GM18499 (cell line): ENCODE results near the gene FILIP1.

Source experiments
- ATAC-seq: cut with Tn5 transposase; IDR thresholded peaks from one replicate; pipeline ENCODE4 v1.9.1; 2021; ENCODE audit warnings: moderate number of reproducible peaks; ENCODE audit not compliant: insufficient read depth, unreplicated experiment

FILIP1 gene

DNA sequence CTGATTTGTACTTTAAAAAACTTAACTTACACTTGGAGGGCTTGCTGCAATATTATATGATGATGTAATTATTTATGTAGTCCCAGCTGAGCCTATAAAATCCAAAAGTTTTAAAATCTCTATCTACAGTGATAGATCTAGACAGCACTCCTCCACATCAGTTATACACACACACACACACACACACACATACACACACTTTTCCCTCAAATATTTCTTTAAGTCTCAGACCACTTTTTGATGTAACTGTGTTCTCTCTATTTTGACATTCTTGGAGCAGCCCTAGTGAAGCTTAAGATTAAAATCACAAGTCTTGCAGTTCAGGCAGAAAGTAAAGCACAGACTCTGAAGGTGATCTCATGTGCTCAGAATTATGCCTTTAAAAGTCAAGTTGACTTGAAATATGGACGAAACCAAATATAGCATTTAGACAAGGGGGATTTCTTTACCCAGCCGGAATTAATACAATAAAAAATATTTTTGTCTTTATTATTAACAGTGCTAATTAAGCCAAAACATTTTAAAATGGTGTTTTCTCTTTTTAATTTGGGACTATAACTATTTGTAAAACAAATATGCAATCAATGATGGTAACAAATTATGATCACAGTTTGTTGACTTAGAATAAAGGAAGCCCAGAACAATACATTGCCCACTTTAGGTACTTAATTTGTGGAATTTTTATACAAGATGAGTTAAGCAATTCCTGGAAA is 145.5 kb downstream of the FILIP1 start:
- no peak for ATAC-seq

DNA sequence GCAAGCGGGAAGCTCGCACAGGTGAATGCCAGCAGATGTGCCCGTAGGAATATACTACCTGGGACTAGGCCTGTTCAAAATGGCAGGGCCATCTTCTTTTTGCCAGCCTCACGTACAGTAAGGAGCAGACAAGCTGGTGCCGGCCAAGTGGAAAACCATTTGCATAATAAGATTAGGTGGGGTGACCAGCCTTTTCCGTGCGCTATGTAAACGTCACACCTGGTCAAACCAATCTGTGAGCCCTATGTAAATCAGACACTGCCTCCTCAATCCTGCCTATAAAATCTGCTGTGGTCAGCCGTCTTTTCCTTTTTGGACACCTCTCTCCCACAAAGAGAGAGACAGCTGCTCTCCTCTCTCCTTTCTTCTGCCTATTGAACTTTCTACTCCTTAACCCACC is 148.2 kb downstream of the FILIP1 start:
- ATAC-seq: no peak

DNA sequence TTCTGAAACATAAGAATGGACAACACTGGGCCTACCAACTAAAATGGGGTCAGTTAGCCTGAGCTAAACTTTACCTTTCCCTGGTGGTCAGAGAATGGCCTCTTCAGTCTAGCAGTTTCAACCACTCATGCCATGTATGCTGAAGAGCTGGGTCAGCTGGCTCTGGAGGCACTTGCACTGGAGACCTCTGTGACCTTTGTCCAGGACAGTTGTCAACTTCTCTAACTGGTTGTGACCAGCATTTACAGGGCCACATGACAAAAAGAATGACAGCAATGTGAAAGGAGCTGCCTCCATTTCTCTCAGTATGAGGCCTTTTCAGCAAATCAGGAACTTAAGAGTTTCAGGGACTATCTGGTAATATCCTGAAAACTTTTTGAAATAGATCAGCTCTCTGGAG is 149.1 kb downstream of the FILIP1 start:
- no peak for ATAC-seq

DNA sequence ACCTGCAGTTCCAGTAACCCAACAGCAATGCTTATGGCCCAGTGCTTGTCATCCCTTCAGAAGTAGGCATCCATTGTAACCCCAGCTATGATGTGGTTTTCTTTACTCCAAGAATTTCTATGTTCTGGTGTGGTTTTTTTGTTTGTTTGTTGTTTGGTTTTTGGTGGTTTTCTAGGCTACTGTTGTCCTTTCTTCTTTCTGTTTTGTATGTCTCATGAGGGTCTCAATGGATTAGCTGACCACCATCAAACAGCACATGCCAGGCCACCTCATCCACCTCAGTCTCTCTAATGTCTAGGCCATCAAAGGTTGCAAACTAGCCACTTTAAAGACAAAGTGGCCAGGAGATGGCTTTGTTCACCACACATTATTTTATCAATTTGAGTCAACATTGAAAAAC is 149.6 kb downstream of the FILIP1 start:
- no peak for ATAC-seq

DNA sequence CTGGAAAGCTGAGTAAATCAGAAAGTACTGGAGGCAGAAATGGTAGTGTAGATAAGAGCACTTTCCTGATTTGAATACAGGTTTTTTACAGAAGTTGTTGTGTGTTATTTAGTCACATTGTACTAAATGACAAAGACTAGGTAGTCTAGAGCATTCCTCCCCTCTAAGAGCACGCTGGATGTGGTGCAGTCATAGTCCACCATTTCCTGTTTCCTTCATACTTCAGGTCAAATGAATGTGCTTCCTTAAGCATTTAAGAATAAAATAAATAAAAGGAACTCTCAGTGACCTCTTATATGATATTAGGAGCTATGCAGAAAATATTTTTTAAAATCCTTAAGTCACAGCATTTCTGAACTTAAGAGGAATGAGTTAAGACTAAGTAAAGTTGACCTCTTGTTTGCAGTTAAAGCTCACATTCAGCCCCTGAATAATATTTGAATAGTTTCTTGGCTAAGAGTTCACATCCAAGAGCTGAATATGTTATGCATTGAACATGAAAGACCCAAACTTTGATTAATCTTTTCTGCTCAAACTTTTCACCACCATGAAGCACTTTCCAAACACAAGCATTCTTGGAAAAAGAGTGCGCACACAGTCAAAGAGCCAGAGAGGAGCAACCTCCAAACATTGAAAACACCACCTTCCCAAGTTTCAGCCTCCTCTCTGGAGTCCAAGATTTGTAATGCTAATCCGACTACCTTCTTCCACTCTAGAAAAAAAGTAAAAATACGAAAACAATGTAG is 155.6 kb downstream of the FILIP1 start:
- ATAC-seq: no peak

DNA sequence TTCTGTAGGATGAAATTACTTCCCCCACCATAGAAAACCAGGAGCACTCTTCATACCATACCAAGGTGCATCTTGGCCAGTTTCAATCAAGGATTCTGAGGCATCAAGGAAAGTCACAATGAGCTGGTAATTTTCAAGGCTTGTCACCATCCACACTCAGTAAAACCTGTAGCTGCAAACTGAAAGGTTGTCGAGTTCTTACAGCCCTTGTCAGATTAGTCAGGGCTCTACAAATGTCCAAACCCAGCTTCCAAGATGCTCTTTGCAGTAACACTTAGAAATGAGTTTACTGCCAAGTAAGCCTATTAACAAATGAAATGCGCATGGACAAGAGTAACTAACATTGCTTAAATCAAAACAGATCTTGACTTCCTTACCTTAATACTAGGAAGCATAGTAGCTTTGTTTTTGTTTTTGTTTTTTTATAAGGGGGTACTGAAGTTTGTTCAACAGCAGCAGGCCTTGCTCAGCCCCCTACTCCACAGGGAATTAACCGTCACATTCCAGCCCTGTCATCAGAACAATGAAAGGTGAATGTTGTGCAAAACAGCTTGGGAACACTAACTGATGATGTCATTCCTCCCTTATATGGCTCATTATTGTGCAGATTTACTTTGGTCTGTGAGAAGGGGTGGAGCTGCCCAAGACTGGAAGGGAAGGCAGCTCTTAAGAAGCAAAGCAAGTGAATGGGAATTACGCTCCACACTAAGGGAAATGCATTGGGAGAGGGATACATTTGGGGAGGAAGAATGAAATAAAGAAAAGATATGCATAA is 159.1 kb downstream of the FILIP1 start:
- no peak for ATAC-seq

DNA sequence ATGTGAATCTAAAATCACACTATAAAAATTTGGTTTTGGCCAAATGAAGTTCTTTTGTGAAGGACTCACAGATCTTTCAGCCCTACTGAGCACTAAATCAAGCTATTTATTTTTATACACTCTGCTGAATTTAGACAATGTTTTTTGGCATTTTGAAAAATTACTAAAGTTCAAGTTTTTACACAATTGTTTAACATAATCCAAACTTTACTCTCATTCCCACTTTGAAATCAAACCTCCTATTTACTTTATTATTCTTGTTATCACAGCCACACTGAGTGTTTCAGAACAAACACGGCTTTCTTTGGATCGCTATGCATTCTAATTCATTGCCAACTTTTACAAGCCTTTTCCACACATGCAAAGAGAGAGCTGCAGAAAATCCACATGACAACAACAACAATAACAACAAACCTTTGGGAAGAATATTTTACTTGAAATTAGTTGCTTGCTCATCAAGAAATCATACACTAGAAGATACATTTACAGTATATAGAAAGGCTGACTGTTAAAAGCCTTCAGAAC is 159.9 kb downstream of the FILIP1 start:
- ATAC-seq: no peak

DNA sequence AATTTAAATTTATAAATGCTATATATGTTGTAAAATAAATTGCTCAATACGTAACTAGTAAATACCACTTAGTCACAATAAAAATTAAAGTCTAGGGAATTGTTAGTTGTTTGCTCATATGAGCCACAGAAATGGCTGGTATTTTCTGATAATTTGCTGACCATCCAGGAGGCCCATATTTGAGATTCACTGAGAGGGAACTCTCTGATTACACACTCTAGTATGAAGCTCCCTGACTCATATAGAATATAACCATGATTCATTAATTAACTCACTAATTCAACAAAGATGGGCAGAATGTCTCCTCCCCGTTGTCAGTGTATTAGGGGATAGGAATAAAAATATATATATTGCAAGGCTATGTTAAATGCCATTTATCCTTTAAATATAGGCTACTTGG is 162.4 kb downstream of the FILIP1 start:
- ATAC-seq: no peak

DNA sequence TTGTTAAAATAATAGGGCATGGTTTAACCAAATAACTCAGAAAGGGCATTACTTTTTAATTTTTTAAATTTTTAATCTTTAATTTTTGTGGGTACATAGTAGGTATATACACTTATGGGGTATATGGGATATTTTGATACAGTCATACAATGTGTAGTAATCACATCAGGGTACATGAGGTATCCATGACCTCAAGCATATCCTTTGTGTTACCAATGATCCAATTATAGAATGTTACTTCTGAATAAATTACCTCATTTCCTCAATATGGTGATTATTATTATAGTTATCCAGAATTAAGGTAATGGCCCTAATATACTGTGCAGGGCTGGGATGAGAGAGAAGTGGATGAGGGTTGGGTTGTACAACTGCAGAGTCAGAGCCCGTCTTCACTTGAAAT is 163.9 kb downstream of the FILIP1 start:
- ATAC-seq: no peak

DNA sequence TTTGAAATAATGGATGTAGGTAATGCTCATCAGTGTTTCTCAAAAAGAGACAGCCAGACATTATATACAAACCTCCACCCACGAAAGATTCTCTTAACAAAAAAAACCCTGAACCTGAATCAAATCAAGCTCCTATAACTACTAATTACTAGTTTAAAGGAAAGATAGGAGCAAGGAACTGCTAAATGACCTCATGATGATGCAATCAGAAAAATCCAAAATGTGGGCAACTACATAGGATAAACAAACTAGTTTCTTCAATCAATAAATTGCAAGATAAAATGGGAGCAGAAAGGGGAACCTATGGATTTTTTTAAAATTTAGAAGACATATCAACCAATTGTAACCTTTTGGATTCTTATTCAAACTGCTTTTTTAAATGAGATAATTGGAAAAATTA is 165.8 kb downstream of the FILIP1 start:
- ATAC-seq: no peak

DNA sequence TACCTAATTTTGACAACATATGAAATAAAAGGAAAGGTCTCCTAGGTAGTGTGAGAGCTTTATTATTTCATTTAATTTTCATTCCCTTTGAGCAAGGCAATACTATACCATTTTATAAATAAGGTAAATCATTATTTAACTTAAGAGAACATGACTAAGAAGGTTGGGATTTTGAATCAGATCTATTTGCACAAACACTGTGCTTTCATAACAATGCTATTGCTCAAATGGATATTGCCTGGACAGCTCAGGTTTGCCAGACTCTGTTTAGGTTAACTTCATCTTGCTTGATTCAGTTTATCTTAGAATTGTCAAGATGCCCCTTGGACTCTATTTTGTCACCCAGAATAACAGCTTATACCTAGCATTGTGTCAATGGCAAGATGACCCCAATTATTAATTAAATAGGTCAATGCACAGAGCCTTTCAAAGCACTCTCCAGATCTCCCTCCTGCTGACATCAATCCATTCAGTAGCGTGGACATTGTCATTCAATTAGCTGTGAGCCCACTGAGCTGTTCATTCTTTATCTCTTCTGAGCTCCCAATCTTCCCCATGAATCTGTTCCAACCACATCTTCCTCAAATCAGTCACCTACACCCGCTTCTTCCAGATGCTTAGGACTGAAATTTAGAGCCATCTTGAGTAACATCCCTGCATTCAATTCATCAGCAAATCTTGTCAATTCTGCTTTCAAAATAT is 166.9 kb downstream of the FILIP1 start:
- no peak for ATAC-seq

DNA sequence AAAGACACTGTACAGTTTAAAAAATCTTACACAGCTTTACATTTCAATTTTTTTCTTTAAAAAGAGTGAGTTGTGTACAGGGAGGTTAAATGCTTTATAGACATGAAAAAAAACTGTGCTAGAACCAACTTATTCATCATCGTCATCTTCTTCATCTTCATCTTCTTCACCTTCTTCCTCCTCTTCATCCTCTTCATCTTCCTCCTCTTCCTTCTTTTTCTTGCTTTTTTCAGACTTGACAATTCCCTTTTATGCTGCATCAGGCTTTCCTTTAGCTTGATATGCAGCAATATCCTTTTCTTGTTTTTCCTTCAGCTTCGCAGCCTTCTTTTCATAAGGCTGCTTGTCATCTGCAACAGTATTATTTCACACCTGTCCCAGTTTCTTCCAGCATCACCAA is 174.7 kb downstream of the FILIP1 start:
- ATAC-seq: no peak

DNA sequence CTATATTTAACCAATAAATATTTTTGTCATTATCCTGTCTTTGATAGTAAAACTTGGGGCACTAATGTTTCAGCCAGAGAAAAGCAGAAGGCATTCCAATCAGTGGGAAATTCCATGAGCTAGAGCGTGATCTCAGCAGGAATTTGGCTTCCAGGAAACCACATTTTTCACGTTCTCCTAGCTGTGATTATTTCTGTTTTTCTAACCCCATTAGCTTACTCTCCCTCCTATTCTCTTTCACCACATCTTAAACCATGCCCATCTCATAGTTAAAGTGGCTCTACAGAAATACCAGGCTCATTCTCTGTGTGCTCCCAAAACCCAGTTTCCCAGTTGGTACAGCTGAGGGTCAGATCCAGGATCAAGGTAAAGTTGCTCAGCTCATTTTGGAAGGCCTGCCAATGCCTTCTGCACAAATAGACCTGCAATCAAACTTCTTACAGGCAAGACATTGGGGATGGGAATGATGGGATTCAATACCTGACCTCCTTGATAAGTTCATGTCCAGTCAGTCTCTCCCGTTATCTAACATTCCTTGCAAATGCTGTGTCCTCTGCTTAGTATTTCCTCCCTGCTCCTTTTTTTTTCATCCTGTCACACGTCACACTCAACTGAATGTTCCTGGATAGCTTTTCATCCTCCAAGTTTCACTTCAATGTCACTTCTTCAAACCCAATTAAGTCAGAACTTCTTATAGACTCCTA is 175.9 kb downstream of the FILIP1 start:
- no peak for ATAC-seq

DNA sequence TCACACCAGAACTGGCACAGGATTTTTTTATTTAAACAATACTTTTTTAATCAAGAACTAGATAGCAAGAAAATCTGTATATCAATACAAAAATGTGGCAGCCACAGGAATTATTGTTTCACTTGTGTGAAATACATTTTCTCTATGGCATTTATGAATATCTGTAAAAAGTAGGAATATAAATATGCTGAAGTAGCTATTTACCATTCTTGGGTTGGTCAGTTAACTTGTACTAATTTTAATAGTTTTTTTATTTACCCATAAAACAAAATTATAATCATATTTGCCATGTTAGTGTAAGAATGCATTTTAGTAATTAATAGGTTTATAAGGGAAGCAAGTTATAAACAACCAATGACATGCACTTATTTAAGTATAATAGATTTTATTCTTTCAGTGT is 177.6 kb downstream of the FILIP1 start:
- ATAC-seq: no peak

DNA sequence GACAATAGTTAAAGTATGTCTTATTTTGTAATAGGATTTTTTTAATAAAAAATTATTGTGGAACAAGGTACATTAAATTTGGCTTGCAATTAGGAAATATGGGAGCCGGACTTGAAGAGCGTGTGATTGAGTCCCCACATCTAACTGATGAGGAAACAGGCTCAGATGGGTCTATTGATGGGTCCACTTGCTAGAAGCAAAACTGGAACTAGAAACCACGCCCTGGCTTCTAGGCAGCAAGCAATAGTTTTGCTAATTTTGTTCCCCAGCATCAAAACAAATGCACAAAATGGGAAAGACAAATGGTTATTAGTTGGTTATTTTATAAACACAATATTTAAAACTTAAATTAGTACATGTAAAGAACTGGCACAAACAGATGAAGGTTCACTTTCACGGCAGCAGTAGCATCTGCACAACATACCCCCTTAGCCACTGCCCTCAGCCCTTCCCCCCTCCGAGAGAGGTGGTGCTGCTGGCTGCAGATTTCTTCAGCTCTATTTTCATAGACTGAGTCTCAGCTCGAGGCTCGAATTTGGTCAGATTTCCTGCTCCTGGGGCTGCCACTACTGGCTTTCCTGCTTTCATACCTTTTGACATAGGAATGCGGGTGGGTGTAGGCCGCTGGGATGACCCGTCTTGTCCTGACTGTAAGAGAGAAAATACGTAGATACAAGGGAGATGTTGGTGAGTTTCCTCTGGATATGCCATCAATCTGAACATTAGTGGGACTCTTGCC is 185.2 kb downstream of the FILIP1 start:
- no peak for ATAC-seq

DNA sequence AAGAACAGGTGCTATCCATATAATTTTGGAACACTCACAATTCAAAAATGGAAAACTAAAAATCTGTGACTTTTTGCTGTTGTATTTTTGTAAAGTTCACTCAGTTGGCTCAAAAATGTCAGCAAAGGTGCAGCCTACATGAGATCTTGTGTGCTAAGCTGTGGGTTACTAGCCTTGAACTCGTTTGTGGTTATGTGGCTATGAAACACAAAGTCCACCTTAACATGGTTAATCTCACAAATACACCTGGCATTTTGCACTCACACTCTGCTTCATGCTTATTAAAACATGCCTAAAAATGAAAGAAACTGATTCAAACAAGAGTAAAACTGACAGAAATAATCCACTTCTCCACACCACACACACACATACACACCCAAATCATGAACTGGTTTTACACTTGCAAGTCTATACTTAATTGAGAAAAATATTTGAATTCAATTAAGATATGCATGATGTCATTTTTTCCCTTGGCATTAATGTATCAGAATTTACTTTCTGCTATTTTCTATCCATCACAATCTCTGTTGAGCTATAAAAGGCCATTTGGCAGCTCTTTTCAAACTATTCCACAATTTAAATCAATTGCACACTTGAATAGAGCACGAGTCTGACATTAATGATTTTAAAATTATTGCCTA is 186.1 kb downstream of the FILIP1 start:
- ATAC-seq: no peak

DNA sequence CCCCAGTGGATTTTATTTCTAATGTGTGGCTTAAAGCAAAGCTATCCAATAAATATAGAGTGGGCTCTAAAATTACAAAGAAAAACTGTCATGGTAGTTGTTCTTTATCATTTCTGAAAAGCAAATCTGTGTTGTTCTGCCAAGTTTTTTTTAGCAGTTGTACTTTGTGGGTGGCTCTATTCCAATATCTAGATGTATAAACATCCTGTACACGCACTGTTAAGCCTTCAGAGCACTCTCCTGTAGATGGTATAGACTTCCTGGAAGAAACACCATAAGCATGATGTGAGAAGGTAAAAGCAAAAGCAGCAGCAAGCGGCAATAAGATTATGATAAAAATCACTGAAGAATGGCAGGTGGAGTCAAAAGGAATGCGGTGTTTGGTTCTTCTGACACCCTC is 187.5 kb downstream of the FILIP1 start:
- no peak for ATAC-seq

DNA sequence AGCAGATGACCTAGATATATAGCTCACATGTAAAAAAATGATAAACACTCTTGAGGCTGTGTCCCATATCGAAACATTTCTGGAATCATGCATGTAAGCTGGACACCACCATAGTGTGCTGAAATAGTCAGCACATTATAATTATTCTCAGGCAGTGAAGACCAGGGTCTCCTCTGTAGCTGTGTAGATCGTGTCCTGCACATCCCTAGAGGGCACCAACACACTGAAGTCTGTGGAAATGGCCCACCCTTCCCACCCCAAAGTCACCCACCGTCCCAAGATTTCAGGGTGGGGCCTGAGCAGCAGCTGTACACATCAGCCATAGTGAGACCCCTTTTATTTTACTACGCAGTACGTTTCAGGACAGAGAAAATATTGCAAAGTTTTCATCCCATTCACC is 188.0 kb downstream of the FILIP1 start:
- ATAC-seq: no peak

DNA sequence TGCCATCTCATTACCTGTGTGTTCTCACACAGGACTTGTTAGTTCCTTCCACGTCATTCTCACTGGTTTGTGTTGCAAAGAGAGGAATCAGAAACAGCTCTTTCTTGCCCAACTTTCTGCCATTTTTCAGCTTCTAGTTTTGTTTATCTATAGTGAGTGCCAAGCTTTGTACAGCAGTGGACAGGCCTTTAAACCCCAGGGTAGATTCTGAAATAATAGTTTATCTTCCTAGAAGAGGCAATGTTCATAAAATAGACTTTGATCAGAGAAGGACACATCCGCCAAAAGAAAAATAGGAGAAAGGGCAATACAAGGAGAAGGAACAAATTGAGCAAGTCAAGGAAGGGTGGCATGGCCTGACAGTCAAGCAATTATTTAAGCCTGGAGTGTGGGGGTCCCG is 191.3 kb downstream of the FILIP1 start:
- no peak for ATAC-seq
